GM23248 (cell line): ENCODE measurements around the gene EFNA1. TPM values are rescaled to one million over a fixed set of nuclear protein-coding genes. Genes with fewer than 3 reads are reported as not detected.

Experiments used
- DNase-seq: peaks from one replicate; pipeline ENCODE4 v3.0.0-alpha.2; 2015
- H2AFZ ChIP-seq: fragments of 200-600 bp; sonication (generic); 2 replicates; pipeline ENCODE4 v1.6.1; 2016; ENCODE audit warnings: antibody characterized with exemption
- H3F3A ChIP-seq: fragments of 200-600 bp; sonication (generic); 2 replicates; pipeline ENCODE4 v1.6.1; 2016; ENCODE audit warnings: mild to moderate bottlenecking, antibody characterized with exemption, mixed run types; ENCODE audit not compliant: insufficient read depth
- H3K27ac ChIP-seq: fragments of 200-600 bp; sonication (generic); 2 replicates; pipeline ENCODE4 v1.5.1; 2016; ENCODE audit warnings: mild to moderate bottlenecking
- H3K27me3 ChIP-seq: fragments of 200-600 bp; sonication (generic); replicated peaks from 2 replicates; pipeline ENCODE4 v1.6.1; 2016; ENCODE audit warnings: mild to moderate bottlenecking; ENCODE audit not compliant: insufficient read depth
- H3K36me3 ChIP-seq: fragments of 200-600 bp; sonication (generic); 2 replicates; pipeline ENCODE4 v1.6.1; 2016; ENCODE audit warnings: low read depth, mild to moderate bottlenecking
- H3K4me1 ChIP-seq: fragments of 200-600 bp; sonication (generic); 2 replicates; pipeline ENCODE4 v1.6.1; 2016; ENCODE audit warnings: mild to moderate bottlenecking; ENCODE audit not compliant: insufficient read depth
- H3K4me2 ChIP-seq: fragments of 200-600 bp; sonication (generic); one replicate; pipeline ENCODE4 v1.6.1; 2016; ENCODE audit warnings: mild to moderate bottlenecking; ENCODE audit not compliant: unreplicated experiment
- H3K4me3 ChIP-seq: fragments of 200-600 bp; sonication (generic); 2 replicates; pipeline ENCODE4 v1.5.1; 2016; ENCODE audit warnings: mild to moderate bottlenecking
- H3K79me2 ChIP-seq: fragments of 200-600 bp; sonication (generic); 2 replicates; pipeline ENCODE4 v1.6.1; 2016; ENCODE audit warnings: mild to moderate bottlenecking; ENCODE audit not compliant: insufficient read depth
- H3K9ac ChIP-seq: fragments of 200-600 bp; sonication (generic); 2 replicates; pipeline ENCODE4 v1.6.1; 2016; ENCODE audit warnings: mild to moderate bottlenecking
- H3K9me2 ChIP-seq: fragments of 200-600 bp; sonication (generic); 2 replicates; pipeline ENCODE4 v1.6.1; 2016; ENCODE audit warnings: mixed run types, mild to moderate bottlenecking, moderate library complexity; ENCODE audit not compliant: insufficient read depth
- H3K9me3 ChIP-seq: fragments of 200-600 bp; sonication (generic); one replicate; pipeline ENCODE4 v1.6.1; 2017; ENCODE audit warnings: low read depth
- H4K20me1 ChIP-seq: fragments of 200-600 bp; sonication (generic); 2 replicates; pipeline ENCODE4 v1.6.0; 2016; ENCODE audit not compliant: insufficient read depth
- EZH2 ChIP-seq: fragments of 200-600 bp; sonication (generic); IDR thresholded peaks from 2 replicates; pipeline ENCODE4 v1.6.1; 2018; ENCODE audit warnings: antibody characterized with exemption, mild to moderate bottlenecking; ENCODE audit not compliant: insufficient read depth, poor library complexity, severe bottlenecking
- EZH2phosphoT487 ChIP-seq: fragments of 200-600 bp; sonication (generic); IDR thresholded peaks from 2 replicates; pipeline ENCODE4 v1.6.1; 2018; ENCODE audit warnings: antibody characterized with exemption, moderate library complexity, mild to moderate bottlenecking, low read depth; ENCODE audit not compliant: insufficient read depth
- WGBS, 2 experiments: methylation state at CpG; one replicate each; pipeline ENCODE4 v1.1.6; 2015 to 2017; ENCODE audit warnings: low lambda C conversion rate in 2 of 2, low coverage in 1 of 2; ENCODE audit errors: missing lambda C conversion rate in 2 of 2; 5-methylcytosine and 5-hydroxymethylcytosine counted together
- in situ Hi-C: fragments of 300-500 bp; cut with MboI; formaldehyde crosslinking; loops from 2 replicates; pipeline ENCODE4 v1.15.0; 2020
- polyA plus RNA-seq: library from polyadenylated mRNA; unstranded; fragments of >200 nt; fragmentation: Nextera tagmentation; extraction: Ambion mirVana; gene quantifications from 2 replicates; pipeline ENCODE4 v1.2.1, GENCODE V29; 2016
- total RNA-seq: library from RNA; depleted of rRNA; stranded (reverse); fragments of >200 nt; shearing (Covaris generic); gene quantifications from 2 replicates; pipeline ENCODE4 v1.2.3, GENCODE V29; 2014

Gene EFNA1
- total and polyA plus RNA-seq, 2 experiments from 2014 or later = not detected

- Histone ChIP-seq H3F3A (peaks cover 5% of the 10 kb centered on the region; the same call in 1 of the 2 replicates), H3K9me2 (no peaks in the 10 kb centered on the region), H4K20me1 (no peaks in the 10 kb centered on the region), H3K79me2 (peaks cover 26% of the 10 kb centered on the region), H3K27me3 (no peaks in the 10 kb centered on the region), H3K9me3 (no peaks in the 10 kb centered on the region), H3K4me2 (peak overlapping the region; percentile 97), H2AFZ (no peak overlapping the region), H3K27ac (no peak overlapping the region), H3K4me3 (no peak overlapping the region; the same call in 1 of the 2 replicates), H3K4me1 (peaks cover 11% of the 10 kb centered on the region), H3K36me3 (peaks cover under 1% of the 10 kb centered on the region; the same call in 1 of the 2 replicates), H3K9ac (no peak overlapping the region)
- no peak for DNase-seq
- TF ChIP-seq EZH2phosphoT487 = no peak
- no peak for TF ChIP-seq EZH2
- in situ Hi-C loops = no loop called here
- 79 to 85% methylated on average over 12 of the region's 12 CpGs for WGBS, 2 experiments
These were observed 47.7 kb downstream of the EFNA1 start for GRCh38 chr1:155175281-155175926.

GRCh38 chr1:155175927-155176371 is 48.3 kb downstream of the EFNA1 start:
- WGBS, 2 experiments = 90 to 91% methylated on average over 9 of the region's 9 CpGs
- H3K9ac ChIP-seq = no peak overlapping the region
- H3K36me3 ChIP-seq = no peaks in the 10 kb centered on the region; the same call in 1 of the 2 replicates
- in situ Hi-C loops = no loop called here
- no peak overlapping the region for H3K27ac ChIP-seq
- TF ChIP-seq EZH2phosphoT487 (no peak), EZH2 (no peak)
- no peaks in the 10 kb centered on the region for H3K9me2 ChIP-seq
- H3K27me3 ChIP-seq = no peaks in the 10 kb centered on the region
- H3K4me1 ChIP-seq = peaks cover 11% of the 10 kb centered on the region
- no peak overlapping the region for H2AFZ ChIP-seq
- no peaks in the 10 kb centered on the region for H3K9me3 ChIP-seq
- no peak overlapping the region for H3K4me3 ChIP-seq
- no peak overlapping the region for H3K4me2 ChIP-seq
- peaks cover 5% of the 10 kb centered on the region; the same call in 1 of the 2 replicates for H3F3A ChIP-seq
- H4K20me1 ChIP-seq = no peaks in the 10 kb centered on the region
- DNase-seq = no peak
- peaks cover 21% of the 10 kb centered on the region for H3K79me2 ChIP-seq

- no peak for TF ChIP-seq EZH2phosphoT487
- no peak for TF ChIP-seq EZH2
- H3K4me2 ChIP-seq = no peak overlapping the region
- no peaks in the 10 kb centered on the region for H3K9me2 ChIP-seq
- H3K9me3 ChIP-seq = no peaks in the 10 kb centered on the region
- no peaks in the 10 kb centered on the region for H3K27me3 ChIP-seq
- peaks cover 5% of the 10 kb centered on the region; the same call in 1 of the 2 replicates for H3F3A ChIP-seq
- no peak overlapping the region for H3K4me3 ChIP-seq
- DNase-seq = peak; percentile 81
- no peaks in the 10 kb centered on the region for H4K20me1 ChIP-seq
- whole genome bisulfite sequencing, 2 experiments = 62% methylated on average over 8 of the region's 8 CpGs
- in situ Hi-C loops = no loop called here
- H2AFZ ChIP-seq = no peak overlapping the region
- H3K27ac ChIP-seq = no peak overlapping the region
- no peaks in the 10 kb centered on the region; the same call in 1 of the 2 replicates for H3K36me3 ChIP-seq
- no peak overlapping the region for H3K9ac ChIP-seq
- peaks cover 8% of the 10 kb centered on the region for H3K4me1 ChIP-seq
- peaks cover 14% of the 10 kb centered on the region for H3K79me2 ChIP-seq
These were observed 48.9 kb downstream of the EFNA1 start for GRCh38 chr1:155176544-155177071.

- no peak for TF ChIP-seq EZH2phosphoT487
- no peak for TF ChIP-seq EZH2
- WGBS, 2 experiments = 74 to 77% methylated on average over 11 of the region's 11 CpGs
- H3K27me3 ChIP-seq = no peaks in the 10 kb centered on the region
These were observed 49.7 kb downstream of the EFNA1 start for GRCh38 chr1:155177192-155177917.

More at GRCh38 chr1:155177192-155177917, 49.7 kb downstream of the EFNA1 start:
- Histone ChIP-seq H3K9ac (no peak overlapping the region), H3K27ac (no peak overlapping the region), H3K36me3 (no peaks in the 10 kb centered on the region; the same call in 1 of the 2 replicates), H4K20me1 (no peaks in the 10 kb centered on the region), H3K4me1 (peaks cover under 1% of the 10 kb centered on the region; the same call in 1 of the 2 replicates), H3K79me2 (peaks cover 7% of the 10 kb centered on the region), H3K9me2 (no peaks in the 10 kb centered on the region), H2AFZ (no peak overlapping the region), H3K9me3 (no peaks in the 10 kb centered on the region), H3F3A (peaks cover 5% of the 10 kb centered on the region; the same call in 1 of the 2 replicates), H3K4me3 (no peak overlapping the region), H3K4me2 (no peak overlapping the region)
- no peak for DNase-seq
- in situ Hi-C loops = no loop called here
